Measurements from ENCODE around the gene SPAG16. TPM values are rescaled to one million over a fixed set of nuclear protein-coding genes. Genes with fewer than 3 reads are reported as not detected.

Gene SPAG16
- total RNA-seq, 4 donors from 2014 or later: 25.5 to 42.7 (median 27.8) TPM

DNA sequence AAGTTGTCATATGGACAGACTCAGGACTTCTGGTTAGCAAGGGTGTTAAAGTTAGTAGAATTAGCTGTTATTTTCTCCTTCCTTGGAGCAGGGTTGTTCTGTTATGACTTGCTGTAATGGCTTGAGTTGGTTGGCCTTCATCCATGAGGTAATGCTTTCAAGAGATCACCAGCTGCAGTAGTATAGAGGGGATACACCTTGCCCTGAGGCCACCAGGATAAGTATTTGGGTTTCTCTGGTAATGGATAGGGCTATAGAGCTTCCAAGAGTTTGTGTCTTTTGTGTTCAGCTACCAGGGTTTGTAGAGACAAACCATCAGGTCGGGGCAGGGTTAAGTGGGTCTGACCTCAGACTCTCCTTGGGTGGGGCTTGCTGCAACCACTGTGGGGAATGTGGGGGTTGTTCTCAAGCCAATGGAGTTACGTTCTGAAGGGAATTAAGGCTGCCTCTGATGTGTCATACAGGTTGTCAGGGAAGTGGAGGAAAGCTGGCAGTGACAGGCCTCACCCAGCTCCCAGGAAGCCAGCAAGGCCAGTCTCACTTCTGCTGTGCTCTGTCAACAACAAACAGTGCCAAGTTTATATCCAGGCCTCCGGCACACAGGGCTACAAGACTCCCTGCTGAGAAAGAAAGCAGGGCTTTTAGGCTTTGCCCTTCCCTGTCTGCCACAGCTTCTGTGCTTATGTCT is 356.6 kb downstream of the SPAG16 start:
- Histone ChIP-seq H3K4me1 (no peaks in the 10 kb centered on the region), H3K36me3 (no peaks in the 10 kb centered on the region), H3K9me3 (peaks cover 0 to 15% (median 0%) of the 10 kb centered on the region in 4 donors), H3K4me3 (no peak overlapping the region), H3K27ac (no peak overlapping the region), H3K27me3 (no peaks in the 10 kb centered on the region)
- DNase-seq (ENCODE audit: low spot score in 2 of 2): no peak
- TF ChIP-seq POLR2A (IDR thresholded peaks at IDR 0.05) (no peak), CTCF (IDR thresholded peaks at IDR 0.05) (no peak), EP300 (IDR thresholded peaks at IDR 0.05) (no peak)
- WGBS, 2 donors: 37 to 43% methylated on average over 3 of the region's 3 CpGs

- TF ChIP-seq CTCF (IDR thresholded peaks at IDR 0.05) (no peak), POLR2A (IDR thresholded peaks at IDR 0.05) (no peak), EP300 (IDR thresholded peaks at IDR 0.05) (no peak)
- Histone ChIP-seq H3K27ac (no peak overlapping the region), H3K36me3 (no peaks in the 10 kb centered on the region), H3K4me1 (no peaks in the 10 kb centered on the region), H3K27me3 (no peaks in the 10 kb centered on the region), H3K9me3 (peaks cover 0 to 5% (median 0%) of the 10 kb centered on the region in 4 donors), H3K4me3 (no peak overlapping the region)
- 91 to 93% methylated on average over 4 of the region's 4 CpGs for WGBS, 2 donors
- DNase-seq (ENCODE audit: low spot score in 2 of 2): no peak
Observed at GRCh38 chr2:213644926-213645325, 360.7 kb downstream of the SPAG16 start.

- no peaks in the 10 kb centered on the region for H3K36me3 ChIP-seq
- no peak for DNase-seq (ENCODE audit: low spot score in 2 of 2)
- H3K27ac ChIP-seq: no peak overlapping the region
- TF ChIP-seq EP300 (IDR thresholded peaks at IDR 0.05) (no peak), CTCF (IDR thresholded peaks at IDR 0.05) (no peak), POLR2A (IDR thresholded peaks at IDR 0.05) (no peak)
- H3K27me3 ChIP-seq: no peaks in the 10 kb centered on the region
- no peaks in the 10 kb centered on the region for H3K9me3 ChIP-seq
- WGBS, 2 donors: 86 to 88% methylated on average over 2 of the region's 2 CpGs
- H3K4me3 ChIP-seq: no peak overlapping the region
- no peaks in the 10 kb centered on the region for H3K4me1 ChIP-seq
Observed at GRCh38 chr2:213649176-213649575, 364.9 kb downstream of the SPAG16 start.

GRCh38 chr2:213664817-213665216 is 380.6 kb downstream of the SPAG16 start:
- H3K4me1 ChIP-seq: no peaks in the 10 kb centered on the region
- no peaks in the 10 kb centered on the region for H3K36me3 ChIP-seq
- TF ChIP-seq EP300 (IDR thresholded peaks at IDR 0.05): no peak
- no peak for TF ChIP-seq POLR2A (IDR thresholded peaks at IDR 0.05)
- TF ChIP-seq CTCF (IDR thresholded peaks at IDR 0.05): no peak
- H3K27ac ChIP-seq: no peak overlapping the region
- H3K9me3 ChIP-seq: peaks cover 0 to 22% (median 5%) of the 10 kb centered on the region in 4 donors
- no peak for DNase-seq (ENCODE audit: low spot score in 2 of 2)
- no peak overlapping the region for H3K4me3 ChIP-seq
- no peaks in the 10 kb centered on the region for H3K27me3 ChIP-seq

GRCh38 chr2:213669657-213670056 is 385.4 kb downstream of the SPAG16 start:
- H3K9me3 ChIP-seq: peaks cover 0 to 15% (median 5%) of the 10 kb centered on the region in 4 donors
- H3K27me3 ChIP-seq: no peaks in the 10 kb centered on the region
- H3K27ac ChIP-seq: no peak overlapping the region
- no peak for DNase-seq (ENCODE audit: low spot score in 2 of 2)
- H3K36me3 ChIP-seq: no peaks in the 10 kb centered on the region
- TF ChIP-seq CTCF (IDR thresholded peaks at IDR 0.05) (no peak), POLR2A (IDR thresholded peaks at IDR 0.05) (no peak), EP300 (IDR thresholded peaks at IDR 0.05) (no peak)
- no peak overlapping the region for H3K4me3 ChIP-seq
- 81 to 85% methylated on average over 4 of the region's 4 CpGs for WGBS, 2 donors
- H3K4me1 ChIP-seq: no peaks in the 10 kb centered on the region

All from tibial nerve (tissue), 4 donors.